Adrenal gland (tissue), 12 donors: ENCODE data around the gene CAMSAP2. TPM values are rescaled to one million over a fixed set of nuclear protein-coding genes. Genes with fewer than 3 reads are reported as not detected.

Source experiments
- DNase-seq, 7 donors: peaks; one replicate each; pipeline ENCODE4 v3.0.0-alpha.2; 2019 to 2020
- H3K27ac ChIP-seq, 5 donors: fragments of 200-600 bp; sonication (generic) in 4 of 5; 1 replicate in 3 of 5; 2 replicates in 2 of 5; pipeline versions ENCODE4 v1.5.1 to v1.8.0; 2016 to 2020; ENCODE audit warnings: mild to moderate bottlenecking in 1 of 5
- H3K27me3 ChIP-seq: fragments of 200-600 bp; 2 replicates; pipeline ENCODE4 v1.8.0; 2021
- H3K36me3 ChIP-seq, 2 donors: fragments of 200-600 bp; replicated peaks in 1 of 2; 1 replicate in 1 of 2; 2 replicates in 1 of 2; pipeline versions ENCODE4 v1.5.1 to v1.8.0; 2018 to 2022
- H3K4me1 ChIP-seq, 2 donors: fragments of 200-600 bp; replicated peaks in 1 of 2; 1 replicate in 1 of 2; 2 replicates in 1 of 2; pipeline versions ENCODE4 v1.5.1 to v1.8.0; 2018 to 2021
- H3K4me3 ChIP-seq, 4 donors: fragments of 200-600 bp; sonication (generic) in 3 of 4; one replicate each; pipeline ENCODE4 v1.5.1; 2016 to 2018
- H3K9me3 ChIP-seq, 3 donors: fragments of 200-600 bp; sonication (generic) in 1 of 3; replicated peaks in 1 of 3; 1 replicate in 2 of 3; 2 replicates in 1 of 3; pipeline versions ENCODE4 v1.5.1 to v1.8.0; 2016 to 2021
- POLR2A ChIP-seq, 2 donors: fragments of 450-650 bp; IDR thresholded peaks; one replicate each; pipeline ENCODE4 v1.6.1; 2017; ENCODE audit warnings: antibody characterized with exemption in 2 of 2, mild to moderate bottlenecking in 2 of 2, moderate library complexity in 1 of 2
- WGBS, 4 donors: extraction: QIAGEN DNeasy Blood & Tissue Kit in 2 of 4; methylation state at CpG; one replicate each; pipeline versions ENCODE4 v1.1.5 to v1.1.7; 2013 to 2017; 5-methylcytosine and 5-hydroxymethylcytosine counted together
- intact Hi-C, 2 donors: fragments of 100-400 bp; cut with DNase I; formaldehyde crosslinking; loops; one replicate each; pipeline versions ENCODE4 v1.14.1 to v1.15.0; 2022 to 2023
- polyA plus RNA-seq, 3 donors: library from polyadenylated mRNA; stranded (reverse); fragments of 200-250 nt in 2 of 3; fragments of 350-450 nt in 1 of 3; fragmentation: Illumina TruSeq in 1 of 3; extraction: RNeasy Lipid Tissue Mini Kit (QIAGEN cat#74804) in 1 of 3; gene quantifications; one replicate each; pipeline ENCODE4 v1.2.3, GENCODE V29; 2013 to 2014
- total RNA-seq, 9 donors: library from RNA; depleted of rRNA in 4 of 9; stranded (reverse); fragments of >200 nt in 4 of 9; fragments of 120-200 nt in 1 of 9; fragmentation: NEBNext Ultra II Directional in 1 of 9; extraction: Animal tissue kit (Norgen Biotek cat#: 25700) in 1 of 9; gene quantifications; one replicate each; pipeline versions ENCODE4 v1.1.0 to v1.2.4, GENCODE V29; 2013 to 2023
- TF ChIP-seq, protein P1 (sequence below), 6 experiments: fragments of 450-650 bp in 4 of 6; fragments of 200-600 bp in 2 of 6; sonication (generic) in 1 of 6; IDR thresholded peaks; 1 replicate in 5 of 6; 2 replicates in 1 of 6; pipeline versions ENCODE4 v1.5.1 to v1.8.0; 2016 to 2021; ENCODE audit warnings: antibody characterized with exemption in 6 of 6, mild to moderate bottlenecking in 2 of 6, moderate library complexity in 1 of 6
- donor health status: healthy with polysubstance abuse.
- donor health status: Bipolar disorder and iron deficiency.
- donor health status: DM: yes; HTN: yes; CAD: no.
- donor health status: DM: no; HTN: no; CAD: no.
- donor health status: DM: no; HTN: no; CAD: no.
- donor health status: DM: yes; HTN: yes; CAD: no.

CAMSAP2 gene
- total and polyA plus RNA-seq, 12 donors, result 22.3 to 62.6 (median 33.0) TPM

- TF ChIP-seq POLR2A (IDR thresholded peaks at IDR 0.05), result no peak
- TF ChIP-seq, protein P1, sequence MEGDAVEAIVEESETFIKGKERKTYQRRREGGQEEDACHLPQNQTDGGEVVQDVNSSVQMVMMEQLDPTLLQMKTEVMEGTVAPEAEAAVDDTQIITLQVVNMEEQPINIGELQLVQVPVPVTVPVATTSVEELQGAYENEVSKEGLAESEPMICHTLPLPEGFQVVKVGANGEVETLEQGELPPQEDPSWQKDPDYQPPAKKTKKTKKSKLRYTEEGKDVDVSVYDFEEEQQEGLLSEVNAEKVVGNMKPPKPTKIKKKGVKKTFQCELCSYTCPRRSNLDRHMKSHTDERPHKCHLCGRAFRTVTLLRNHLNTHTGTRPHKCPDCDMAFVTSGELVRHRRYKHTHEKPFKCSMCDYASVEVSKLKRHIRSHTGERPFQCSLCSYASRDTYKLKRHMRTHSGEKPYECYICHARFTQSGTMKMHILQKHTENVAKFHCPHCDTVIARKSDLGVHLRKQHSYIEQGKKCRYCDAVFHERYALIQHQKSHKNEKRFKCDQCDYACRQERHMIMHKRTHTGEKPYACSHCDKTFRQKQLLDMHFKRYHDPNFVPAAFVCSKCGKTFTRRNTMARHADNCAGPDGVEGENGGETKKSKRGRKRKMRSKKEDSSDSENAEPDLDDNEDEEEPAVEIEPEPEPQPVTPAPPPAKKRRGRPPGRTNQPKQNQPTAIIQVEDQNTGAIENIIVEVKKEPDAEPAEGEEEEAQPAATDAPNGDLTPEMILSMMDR (IDR thresholded peaks at IDR 0.05), result no peak
- intact Hi-C loops, result no loop called here
- Histone ChIP-seq H3K27me3 (no peaks in the 10 kb centered on the region), H3K36me3 (no peaks in the 10 kb centered on the region), H3K4me3 (no peak overlapping the region), H3K9me3 (no peaks in the 10 kb centered on the region), H3K4me1 (peaks cover 14 to 53% of the 10 kb centered on the region in 2 donors), H3K27ac (peak overlapping the region; percentile 68 to 82 (median 80))
- no peak for DNase-seq
Measured at GRCh38 chr1:200775850-200776249, 37.2 kb downstream of the CAMSAP2 start.

GRCh38 chr1:200776949-200777348 lies 38.3 kb downstream of the CAMSAP2 start:
- intact Hi-C loops, result no loop called here
- H3K27me3 ChIP-seq, result no peaks in the 10 kb centered on the region
- H3K36me3 ChIP-seq, result peaks cover 0 to 4% of the 10 kb centered on the region in 2 donors
- no peaks in the 10 kb centered on the region for H3K9me3 ChIP-seq
- TF ChIP-seq, protein P1 (IDR thresholded peaks at IDR 0.05), result no peak
- TF ChIP-seq POLR2A (IDR thresholded peaks at IDR 0.05), result no peak
- no peak overlapping the region for H3K4me3 ChIP-seq
- peaks cover 14 to 59% of the 10 kb centered on the region in 2 donors for H3K4me1 ChIP-seq
- no peak for DNase-seq
- H3K27ac ChIP-seq, result peak overlapping the region in 4 of 5 donors; percentile 11 to 80 (median 68)

GRCh38 chr1:200778766-200779165 lies 40.1 kb downstream of the CAMSAP2 start:
- 46 to 58% (median 57%) methylated on average over 4 of the region's 4 CpGs for WGBS, 4 donors
- Histone ChIP-seq H3K4me1 (peaks cover 14 to 59% of the 10 kb centered on the region in 2 donors), H3K27ac (peak overlapping the region; percentile 2 to 80 (median 56)), H3K36me3 (peaks cover 0 to 8% of the 10 kb centered on the region in 2 donors), H3K27me3 (no peaks in the 10 kb centered on the region), H3K9me3 (peaks cover 0 to 3% (median 0%) of the 10 kb centered on the region in 3 donors), H3K4me3 (no peak overlapping the region)
- DNase-seq, result peak in 6 of 7 donors; percentile 39 to 76 (median 56)
- TF ChIP-seq, protein P1 (IDR thresholded peaks at IDR 0.05), result no peak
- TF ChIP-seq POLR2A (IDR thresholded peaks at IDR 0.05), result no peak
- intact Hi-C loops, result no loop called here

DNA sequence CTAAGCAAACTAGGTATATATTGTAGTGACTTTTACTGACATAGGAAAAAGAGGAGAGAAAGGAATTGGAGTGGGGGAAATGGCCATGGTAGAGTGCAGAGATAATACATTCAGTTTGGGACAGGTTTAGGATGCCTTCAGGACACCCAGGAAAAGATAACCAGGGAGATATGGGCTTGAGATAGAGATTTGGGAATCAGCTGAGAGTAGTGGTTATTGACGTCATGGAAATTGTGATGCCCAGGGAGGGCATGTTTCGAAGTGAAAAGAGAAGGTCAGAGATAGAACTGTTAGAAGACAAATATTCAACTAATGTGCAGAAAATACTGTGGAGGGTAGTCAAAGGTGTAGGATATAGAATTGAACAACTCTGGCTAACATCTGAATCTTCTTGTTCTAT lies 40.6 kb downstream of the CAMSAP2 start:
- no peak for TF ChIP-seq POLR2A (IDR thresholded peaks at IDR 0.05)
- TF ChIP-seq, protein P1 (IDR thresholded peaks at IDR 0.05), result no peak
- Histone ChIP-seq H3K27ac (peak overlapping the region; percentile 2 to 80 (median 56)), H3K9me3 (peaks cover 0 to 3% (median 0%) of the 10 kb centered on the region in 3 donors), H3K36me3 (peaks cover 0 to 8% of the 10 kb centered on the region in 2 donors), H3K4me1 (peaks cover 14 to 54% of the 10 kb centered on the region in 2 donors), H3K4me3 (no peak overlapping the region), H3K27me3 (no peaks in the 10 kb centered on the region)
- intact Hi-C loops, result no loop called here
- DNase-seq, result peak in 3 of 7 donors; percentile 56 to 64 (median 61)
- 53 to 63% (median 53%) methylated on average over 2 of the region's 2 CpGs for WGBS, 4 donors
